Liver (tissue), 3 donors: Measurements from ENCODE around the gene GFRA3.

ENCODE experiments used
- ATF3 ChIP-seq: IDR thresholded peaks from 2 replicates; pipeline ENCODE4 v1.6.1; 2016; ENCODE audit warnings: antibody characterized with exemption
- CTCF ChIP-seq: fragments of 150-350 bp; IDR thresholded peaks from 2 replicates; pipeline ENCODE4 v1.5.1; 2017; ENCODE audit warnings: improper control_type of control experiment, low read depth, low read length; ENCODE audit not compliant: missing input control
- JUND ChIP-seq, 2 donors: IDR thresholded peaks; 2 replicates each; pipeline ENCODE4 v1.6.1; 2016; ENCODE audit warnings: antibody characterized with exemption in 2 of 2
- MAX ChIP-seq: IDR thresholded peaks from 2 replicates; pipeline ENCODE4 v1.6.1; 2016; ENCODE audit warnings: antibody characterized with exemption
- NR2F2 ChIP-seq: IDR thresholded peaks from 2 replicates; pipeline ENCODE4 v1.6.1; 2016; ENCODE audit warnings: antibody characterized with exemption
- TAF1 ChIP-seq: conservative IDR thresholded peaks from 2 replicates; pipeline ENCODE4 v1.6.1; 2016; ENCODE audit warnings: antibody characterized with exemption, mild to moderate bottlenecking
- donor health status: healthy.
- donor health status: healthy.

- TF ChIP-seq CTCF: no peak
- TF ChIP-seq NR2F2: no peak
- no peak for TF ChIP-seq TAF1
- TF ChIP-seq JUND (IDR thresholded peaks at IDR 0.05): no peak
- TF ChIP-seq MAX: no peak
- TF ChIP-seq ATF3: no peak
These were observed 50.9 kb downstream of the GFRA3 start for GRCh38 chr5:138223532-138223931.
